GM18498 (cell line): ENCODE data around the gene SLC16A4.
A peak's percentile ranks its signal among the peaks of the same experiment; 100 is the strongest.
"Not testable (repeated sequence)": the region's sequence is repeated elsewhere in the genome, so short reads cannot be mapped to it uniquely, and the experiment has no call there.

Experiments used
- ATAC-seq: cut with Tn5 transposase; IDR thresholded peaks from one replicate; pipeline ENCODE4 v1.9.1; 2021; ENCODE audit warnings: mild to moderate bottlenecking, moderate library complexity; ENCODE audit not compliant: unreplicated experiment

The SLC16A4 gene

GRCh38 chr1:110409316-110409715 lies 18.5 kb upstream of the SLC16A4 start:
- ATAC-seq, result no peak

GRCh38 chr1:110408488-110408887 lies 17.7 kb upstream of the SLC16A4 start:
- no peak for ATAC-seq

GRCh38 chr1:110407260-110408210 lies 16.7 kb upstream of the SLC16A4 start, which contains the start of gene LAMTOR5:
Gene LAMTOR5, minus strand, starts transcription at chr1:110407694. Its CDS starts 74 bp downstream, at chr1:110407620.
- ATAC-seq, result peak; percentile 89

- not testable (repeated sequence) for ATAC-seq
Measured at GRCh38 chr1:110406407-110406806, 15.6 kb upstream of the SLC16A4 start.

- ATAC-seq, result no peak
Measured at GRCh38 chr1:110404401-110404800, 13.6 kb upstream of the SLC16A4 start.

GRCh38 chr1:110403805-110404204 lies 13.0 kb upstream of the SLC16A4 start:
- no peak for ATAC-seq

- not testable (repeated sequence) for ATAC-seq
Measured at GRCh38 chr1:110396259-110396958, 5.6 kb upstream of the SLC16A4 start.

GRCh38 chr1:110394493-110394820 lies 3.6 kb upstream of the SLC16A4 start:
- no peak for ATAC-seq

GRCh38 chr1:110393691-110394492 lies 3.1 kb upstream of the SLC16A4 start:
- no peak for ATAC-seq

- no peak for ATAC-seq
Measured at GRCh38 chr1:110393286-110393685, 2.5 kb upstream of the SLC16A4 start.

GRCh38 chr1:110390096-110390495 lies 730 bp downstream of the SLC16A4 start:
- no peak for ATAC-seq

- ATAC-seq, result no peak
Measured at GRCh38 chr1:110387048-110387754, 3.6 kb downstream of the SLC16A4 start.

- no peak for ATAC-seq
Measured at GRCh38 chr1:110385369-110385768, 5.5 kb downstream of the SLC16A4 start.

GRCh38 chr1:110384581-110385321 lies 6.1 kb downstream of the SLC16A4 start:
- ATAC-seq, result peak; percentile 57

- no peak for ATAC-seq
Measured at GRCh38 chr1:110383251-110383990, 7.4 kb downstream of the SLC16A4 start.

- no peak for ATAC-seq
Measured at GRCh38 chr1:110380672-110381283, 10.0 kb downstream of the SLC16A4 start.

GRCh38 chr1:110375490-110375889 lies 15.3 kb downstream of the SLC16A4 start:
- no peak for ATAC-seq

GRCh38 chr1:110370827-110371226 lies 20.0 kb downstream of the SLC16A4 start:
- no peak for ATAC-seq

- ATAC-seq, result no peak
Measured at GRCh38 chr1:110364221-110364620, 26.6 kb downstream of the SLC16A4 start.
